NCI-H187 (cell line): ENCODE results near the gene FCGR3A.
"Not testable (repeated sequence)": the region's sequence is repeated elsewhere in the genome, so short reads cannot be mapped to it uniquely, and the experiment has no call there.

ENCODE experiments used
- DNase-seq, 2 experiments: peaks; one replicate each; lab custom pipeline; 2025; lab: John Stamatoyannopoulos, UW

FCGR3A gene

GRCh38 chr1:161549652-161550051 lies at the start of gene FCGR3A:
Gene FCGR3A, minus strand, starts transcription at chr1:161549818. Its CDS starts 82 bp downstream, at chr1:161549736.
- DNase-seq = no peak

- DNase-seq = not testable (repeated sequence)
These were observed 47.5 kb upstream of the FCGR3A start for GRCh38 chr1:161597077-161597476.

GRCh38 chr1:161595583-161595982 lies 46.0 kb upstream of the FCGR3A start:
- DNase-seq = not testable (repeated sequence)

GRCh38 chr1:161595173-161595572 lies 45.6 kb upstream of the FCGR3A start:
- DNase-seq = not testable (repeated sequence)

GRCh38 chr1:161594269-161594984 lies 44.8 kb upstream of the FCGR3A start:
- DNase-seq = not testable (repeated sequence)

GRCh38 chr1:161593092-161593755 lies 43.6 kb upstream of the FCGR3A start:
- DNase-seq = not testable (repeated sequence)

GRCh38 chr1:161592586-161592985 lies 43.0 kb upstream of the FCGR3A start:
- DNase-seq = not testable (repeated sequence)

- not testable (repeated sequence) for DNase-seq
These were observed 40.3 kb upstream of the FCGR3A start for GRCh38 chr1:161589920-161590319.

- DNase-seq = not testable (repeated sequence)
These were observed 39.7 kb upstream of the FCGR3A start for GRCh38 chr1:161589365-161589764.

GRCh38 chr1:161588596-161588995 lies 39.0 kb upstream of the FCGR3A start:
- DNase-seq = not testable (repeated sequence)

GRCh38 chr1:161582882-161583281 lies 33.3 kb upstream of the FCGR3A start:
- not testable (repeated sequence) for DNase-seq

GRCh38 chr1:161580879-161581537 lies 31.4 kb upstream of the FCGR3A start:
- not testable (repeated sequence) for DNase-seq

GRCh38 chr1:161579856-161580507 lies 30.4 kb upstream of the FCGR3A start:
- not testable (repeated sequence) for DNase-seq

- not testable (repeated sequence) for DNase-seq
These were observed 27.1 kb upstream of the FCGR3A start for GRCh38 chr1:161576676-161577075.

GRCh38 chr1:161571703-161572102 lies 22.1 kb upstream of the FCGR3A start:
- DNase-seq = not testable (repeated sequence)

- DNase-seq = not testable (repeated sequence)
These were observed 17.0 kb upstream of the FCGR3A start for GRCh38 chr1:161566602-161566960.

GRCh38 chr1:161563522-161563921 lies 13.9 kb upstream of the FCGR3A start:
- DNase-seq = not testable (repeated sequence)

- DNase-seq = not testable (repeated sequence)
These were observed 12.8 kb upstream of the FCGR3A start for GRCh38 chr1:161562441-161562840.

GRCh38 chr1:161560960-161561715 lies 11.5 kb upstream of the FCGR3A start:
- DNase-seq = not testable (repeated sequence)

GRCh38 chr1:161557506-161558450 lies 8.2 kb upstream of the FCGR3A start:
- not testable (repeated sequence) for DNase-seq
